Adipocyte (in vitro differentiated cells): Measurements from ENCODE around the gene MCF2L2.

Experiments used
- DNase-seq: peaks from one replicate; pipeline ENCODE4 v3.0.0-alpha.2; 2015; ENCODE audit warnings: low read depth
- H3K27me3 ChIP-seq: replicated peaks from 2 replicates; pipeline ENCODE4 v1.7.0; 2013; ENCODE audit warnings: mild to moderate bottlenecking, low read length, moderate library complexity; ENCODE audit not compliant: control insufficient read depth, insufficient read depth
- H3K36me3 ChIP-seq: 2 replicates; pipeline ENCODE4 v1.7.0; 2013; ENCODE audit warnings: low read length, mild to moderate bottlenecking, moderate library complexity; ENCODE audit not compliant: control insufficient read depth, insufficient read depth, severe bottlenecking
- H3K4me1 ChIP-seq: 2 replicates; pipeline ENCODE4 v1.7.0; 2013; ENCODE audit warnings: mild to moderate bottlenecking, low read length, moderate library complexity; ENCODE audit not compliant: control insufficient read depth, insufficient read depth
- H3K4me3 ChIP-seq: 2 replicates; pipeline ENCODE4 v1.7.0; 2013; ENCODE audit warnings: mild to moderate bottlenecking, low read length, moderate library complexity
- H3K9ac ChIP-seq: 2 replicates; pipeline ENCODE4 v1.7.0; 2013; ENCODE audit warnings: mild to moderate bottlenecking, low read length, moderate library complexity
- H3K9me3 ChIP-seq: 2 replicates; pipeline ENCODE4 v1.7.0; 2013; ENCODE audit warnings: mild to moderate bottlenecking, low read length, moderate library complexity; ENCODE audit not compliant: control insufficient read depth

Gene MCF2L2

GRCh38 chr3:183317886-183318865 is 110.2 kb downstream of the MCF2L2 start:
- peak; percentile 18 for DNase-seq
- no peaks in the 10 kb centered on the region for H3K27me3 ChIP-seq
- no peaks in the 10 kb centered on the region for H3K36me3 ChIP-seq
- H3K4me3 ChIP-seq, result no peak overlapping the region
- H3K4me1 ChIP-seq, result peaks cover 2% of the 10 kb centered on the region
- no peaks in the 10 kb centered on the region for H3K9me3 ChIP-seq
- H3K9ac ChIP-seq, result no peak overlapping the region

- Histone ChIP-seq H3K4me3 (no peak overlapping the region), H3K4me1 (peaks cover 2% of the 10 kb centered on the region), H3K9me3 (no peaks in the 10 kb centered on the region), H3K9ac (no peak overlapping the region), H3K27me3 (no peaks in the 10 kb centered on the region), H3K36me3 (no peaks in the 10 kb centered on the region)
- no peak for DNase-seq
These were observed 111.1 kb downstream of the MCF2L2 start for GRCh38 chr3:183317271-183317670.

- Histone ChIP-seq H3K4me3 (no peak overlapping the region), H3K27me3 (no peaks in the 10 kb centered on the region), H3K4me1 (peaks cover 2% of the 10 kb centered on the region), H3K9ac (no peak overlapping the region), H3K9me3 (no peaks in the 10 kb centered on the region), H3K36me3 (no peaks in the 10 kb centered on the region)
- DNase-seq, result no peak
These were observed 112.7 kb downstream of the MCF2L2 start for GRCh38 chr3:183315739-183316138.

GRCh38 chr3:183313764-183314163 is 114.7 kb downstream of the MCF2L2 start:
- DNase-seq, result no peak
- Histone ChIP-seq H3K4me3 (no peak overlapping the region), H3K36me3 (no peaks in the 10 kb centered on the region), H3K9me3 (no peaks in the 10 kb centered on the region), H3K9ac (no peak overlapping the region), H3K4me1 (peaks cover 8% of the 10 kb centered on the region), H3K27me3 (no peaks in the 10 kb centered on the region)

- Histone ChIP-seq H3K4me1 (peaks cover 6% of the 10 kb centered on the region), H3K27me3 (no peaks in the 10 kb centered on the region), H3K4me3 (no peak overlapping the region), H3K9me3 (no peaks in the 10 kb centered on the region), H3K36me3 (no peaks in the 10 kb centered on the region), H3K9ac (no peak overlapping the region)
- no peak for DNase-seq
These were observed 115.1 kb downstream of the MCF2L2 start for GRCh38 chr3:183313351-183313750.

- Histone ChIP-seq H3K9ac (no peak overlapping the region), H3K4me3 (no peak overlapping the region), H3K27me3 (no peaks in the 10 kb centered on the region), H3K36me3 (no peaks in the 10 kb centered on the region), H3K9me3 (no peaks in the 10 kb centered on the region), H3K4me1 (peaks cover 5% of the 10 kb centered on the region)
- DNase-seq, result no peak
These were observed 116.0 kb downstream of the MCF2L2 start for GRCh38 chr3:183312433-183312832.

- H3K4me1 ChIP-seq, result peaks cover 14% of the 10 kb centered on the region
- H3K27me3 ChIP-seq, result no peaks in the 10 kb centered on the region
- DNase-seq, result no peak
- no peaks in the 10 kb centered on the region for H3K36me3 ChIP-seq
- no peaks in the 10 kb centered on the region for H3K9me3 ChIP-seq
- no peak overlapping the region for H3K9ac ChIP-seq
- H3K4me3 ChIP-seq, result no peak overlapping the region
These were observed 117.5 kb downstream of the MCF2L2 start for GRCh38 chr3:183310936-183311335.

- Histone ChIP-seq H3K4me1 (peaks cover 14% of the 10 kb centered on the region), H3K9me3 (no peaks in the 10 kb centered on the region), H3K9ac (no peak overlapping the region), H3K4me3 (no peak overlapping the region), H3K36me3 (no peaks in the 10 kb centered on the region), H3K27me3 (no peaks in the 10 kb centered on the region)
- no peak for DNase-seq
These were observed 119.1 kb downstream of the MCF2L2 start for GRCh38 chr3:183309276-183309675.

- Histone ChIP-seq H3K36me3 (no peaks in the 10 kb centered on the region), H3K27me3 (no peaks in the 10 kb centered on the region), H3K9me3 (no peaks in the 10 kb centered on the region), H3K4me1 (peaks cover 14% of the 10 kb centered on the region), H3K9ac (no peak overlapping the region), H3K4me3 (no peak overlapping the region)
- no peak for DNase-seq
These were observed 119.7 kb downstream of the MCF2L2 start for GRCh38 chr3:183308751-183309150.

GRCh38 chr3:183307749-183308148 is 120.7 kb downstream of the MCF2L2 start:
- Histone ChIP-seq H3K27me3 (no peaks in the 10 kb centered on the region), H3K9me3 (no peaks in the 10 kb centered on the region), H3K9ac (no peak overlapping the region), H3K36me3 (no peaks in the 10 kb centered on the region), H3K4me1 (peaks cover 14% of the 10 kb centered on the region), H3K4me3 (no peak overlapping the region)
- DNase-seq, result no peak

- no peak overlapping the region for H3K4me3 ChIP-seq
- no peak overlapping the region for H3K9ac ChIP-seq
- no peaks in the 10 kb centered on the region for H3K9me3 ChIP-seq
- peaks cover 14% of the 10 kb centered on the region for H3K4me1 ChIP-seq
- DNase-seq, result peak; percentile 51
- no peaks in the 10 kb centered on the region for H3K27me3 ChIP-seq
- H3K36me3 ChIP-seq, result no peaks in the 10 kb centered on the region
These were observed 121.4 kb downstream of the MCF2L2 start for GRCh38 chr3:183306798-183307671.
